IgD-negative memory B cell (primary cell): ENCODE measurements around the gene CHD2. TPM values are rescaled to one million over a fixed set of nuclear protein-coding genes. Genes with fewer than 3 reads are reported as not detected.
A peak's percentile ranks its signal among the peaks of the same experiment; 100 is the strongest.
"Not testable (repeated sequence)": the region's sequence is repeated elsewhere in the genome, so short reads cannot be mapped to it uniquely, and the experiment has no call there.

Source experiments
- H3K27ac Mint-ChIP-seq, 3 donors: one replicate each; pipeline ENCODE4 v1.8.0; 2020 to 2022; ENCODE audit warnings: mild to moderate bottlenecking in 3 of 3, mixed read lengths in 3 of 3, moderate library complexity in 1 of 3
- H3K27me3 Mint-ChIP-seq: one replicate; pipeline ENCODE4 v1.8.0; 2021; ENCODE audit warnings: mixed read lengths
- H3K36me3 Mint-ChIP-seq: one replicate; pipeline ENCODE4 v1.8.0; 2020; ENCODE audit warnings: mild to moderate bottlenecking, mixed read lengths
- H3K4me1 Mint-ChIP-seq, 3 donors: one replicate each; pipeline ENCODE4 v1.8.0; 2020 to 2022; ENCODE audit warnings: mixed read lengths in 3 of 3, mild to moderate bottlenecking in 1 of 3
- H3K4me3 Mint-ChIP-seq, 4 donors: one replicate each; pipeline ENCODE4 v1.8.0; 2020 to 2022; ENCODE audit warnings: mild to moderate bottlenecking in 4 of 4, mixed read lengths in 4 of 4, moderate library complexity in 3 of 4
- H3K9me3 Mint-ChIP-seq, 3 donors: one replicate each; pipeline ENCODE4 v1.8.0; 2020 to 2021; ENCODE audit warnings: mixed read lengths in 3 of 3, mild to moderate bottlenecking in 1 of 3
- polyA plus RNA-seq: library from polyadenylated mRNA; unstranded; fragments of 300-500 nt; fragmentation: Illumina TruSeq; gene quantifications from one replicate; pipeline ENCODE4 v1.2.3, GENCODE V29; 2021

The CHD2 gene
- polyA plus RNA-seq, 1 donor from 2014 or later, result 131 TPM

GRCh38 chr15:93035953-93036810 lies 136.1 kb downstream of the CHD2 start:
- H3K4me3 Mint-ChIP-seq, result peak overlapping the region in 1 of 4 donors; percentile 92
- H3K4me1 Mint-ChIP-seq, result peaks cover 0 to 12% (median 7%) of the 10 kb centered on the region in 3 donors
- no peaks in the 10 kb centered on the region for H3K36me3 Mint-ChIP-seq
- H3K27me3 Mint-ChIP-seq, result peaks cover 15% of the 10 kb centered on the region
- H3K9me3 Mint-ChIP-seq, result no peaks in the 10 kb centered on the region
- H3K27ac Mint-ChIP-seq, result peak overlapping the region in 1 of 3 donors; percentile 91

DNA sequence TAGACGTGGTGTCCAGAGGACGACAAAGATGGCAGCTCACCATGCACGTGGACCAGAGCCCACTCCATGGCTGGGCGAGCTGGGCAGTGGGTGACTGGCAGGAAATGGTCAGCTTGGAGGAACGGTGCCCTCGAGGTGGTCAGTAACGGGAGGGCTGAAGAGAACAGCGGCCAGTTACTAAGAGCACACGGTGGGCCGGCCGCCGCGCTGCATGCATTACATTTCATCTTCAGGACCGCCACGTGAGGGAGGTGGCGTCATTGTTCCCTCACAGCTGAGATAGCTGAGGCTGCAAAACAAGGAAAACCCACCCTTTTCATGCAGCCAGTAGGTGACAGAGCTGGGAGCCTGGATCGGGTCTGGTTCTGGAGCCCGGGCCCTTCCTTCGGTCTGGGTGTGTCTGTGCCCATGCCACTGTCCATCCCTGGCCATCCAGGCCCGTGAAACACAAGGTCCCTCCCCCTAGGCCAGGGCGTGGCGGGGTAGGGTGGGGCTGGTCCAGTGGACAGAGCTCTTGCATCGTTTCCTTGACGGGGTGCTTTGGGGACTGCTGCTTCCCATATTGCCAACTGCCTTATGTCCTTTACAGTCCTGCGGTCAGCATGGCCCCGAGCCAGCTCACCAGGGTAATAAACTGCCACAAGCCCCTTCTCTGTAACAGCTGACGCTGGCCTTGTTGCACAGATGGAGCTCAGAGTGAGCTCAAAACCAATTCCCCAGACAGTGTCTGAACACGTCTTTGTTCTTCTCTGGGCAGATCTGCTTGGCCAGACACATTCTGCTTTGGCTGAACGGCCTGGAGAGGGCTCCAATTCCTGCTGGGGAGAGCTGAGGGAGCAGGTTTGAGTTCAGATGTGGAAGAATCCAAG lies 137.1 kb downstream of the CHD2 start:
- H3K9me3 Mint-ChIP-seq, result no peaks in the 10 kb centered on the region
- H3K4me3 Mint-ChIP-seq, result peak overlapping the region in 1 of 4 donors; percentile 58
- H3K27me3 Mint-ChIP-seq, result peaks cover 17% of the 10 kb centered on the region
- H3K36me3 Mint-ChIP-seq, result no peaks in the 10 kb centered on the region
- peak overlapping the region in 1 of 3 donors; percentile 91 for H3K27ac Mint-ChIP-seq
- peaks cover 0 to 12% (median 7%) of the 10 kb centered on the region in 3 donors for H3K4me1 Mint-ChIP-seq

DNA sequence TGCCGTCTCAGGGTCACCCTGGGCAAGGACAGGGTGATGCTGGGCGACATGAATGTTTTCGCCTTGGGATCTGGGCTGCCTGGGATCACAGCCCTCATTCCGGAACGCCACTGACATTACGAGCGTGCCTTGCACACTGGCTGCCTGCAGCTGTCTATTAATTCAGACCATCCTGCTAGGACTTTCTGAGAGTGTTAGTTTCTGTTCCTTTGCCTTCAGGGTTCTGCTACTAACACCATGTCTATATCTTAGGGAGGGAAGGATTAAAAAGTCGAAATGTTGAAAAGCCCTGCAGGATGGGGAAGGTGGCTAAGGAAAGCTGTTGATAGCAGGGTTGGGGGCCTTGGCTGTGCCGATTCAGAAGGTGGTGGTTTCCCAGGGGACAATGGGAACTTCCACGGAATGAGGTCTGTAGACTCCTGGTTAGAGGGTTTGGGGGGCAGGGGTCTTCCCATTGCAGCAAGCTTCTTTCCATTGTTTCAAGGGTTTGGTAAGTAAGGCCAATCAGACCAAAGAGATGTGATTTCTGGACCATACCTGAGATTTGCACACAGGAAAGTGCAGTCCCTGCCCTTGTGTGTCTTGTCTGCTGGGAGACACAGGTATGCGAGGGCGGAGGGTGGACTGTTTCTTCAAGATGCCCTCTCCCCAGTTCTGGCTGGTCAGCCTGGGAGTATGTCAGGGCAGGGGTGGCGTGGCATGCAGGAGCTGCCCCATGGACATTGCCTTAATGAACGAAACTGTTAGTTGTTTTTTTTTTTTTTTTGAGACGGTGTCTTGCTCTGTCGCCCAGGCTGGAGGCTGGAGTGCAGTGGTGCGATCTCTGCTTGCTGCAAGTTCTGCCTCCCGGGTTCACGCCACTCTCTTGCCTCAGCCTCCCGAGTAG lies 137.9 kb downstream of the CHD2 start:
- H3K27ac Mint-ChIP-seq, result peak overlapping the region in 1 of 3 donors; percentile 20
- no peaks in the 10 kb centered on the region for H3K36me3 Mint-ChIP-seq
- peaks cover 18% of the 10 kb centered on the region for H3K27me3 Mint-ChIP-seq

GRCh38 chr15:93039562-93040287 lies 139.6 kb downstream of the CHD2 start:
- not testable (repeated sequence) for H3K4me3 Mint-ChIP-seq, H3K36me3 Mint-ChIP-seq, H3K9me3 Mint-ChIP-seq
- Mint-ChIP-seq H3K27ac (peak overlapping the region in 1 of 3 donors; percentile 47), H3K4me1 (peaks cover 0 to 12% (median 7%) of the 10 kb centered on the region in 3 donors), H3K27me3 (peaks cover 20% of the 10 kb centered on the region)

More for the DNA sequence above, 137.9 kb downstream of the CHD2 start:
- Mint-ChIP-seq H3K9me3 (no peaks in the 10 kb centered on the region), H3K4me1 (peaks cover 0 to 12% (median 7%) of the 10 kb centered on the region in 3 donors), H3K4me3 (no peak overlapping the region)

DNA sequence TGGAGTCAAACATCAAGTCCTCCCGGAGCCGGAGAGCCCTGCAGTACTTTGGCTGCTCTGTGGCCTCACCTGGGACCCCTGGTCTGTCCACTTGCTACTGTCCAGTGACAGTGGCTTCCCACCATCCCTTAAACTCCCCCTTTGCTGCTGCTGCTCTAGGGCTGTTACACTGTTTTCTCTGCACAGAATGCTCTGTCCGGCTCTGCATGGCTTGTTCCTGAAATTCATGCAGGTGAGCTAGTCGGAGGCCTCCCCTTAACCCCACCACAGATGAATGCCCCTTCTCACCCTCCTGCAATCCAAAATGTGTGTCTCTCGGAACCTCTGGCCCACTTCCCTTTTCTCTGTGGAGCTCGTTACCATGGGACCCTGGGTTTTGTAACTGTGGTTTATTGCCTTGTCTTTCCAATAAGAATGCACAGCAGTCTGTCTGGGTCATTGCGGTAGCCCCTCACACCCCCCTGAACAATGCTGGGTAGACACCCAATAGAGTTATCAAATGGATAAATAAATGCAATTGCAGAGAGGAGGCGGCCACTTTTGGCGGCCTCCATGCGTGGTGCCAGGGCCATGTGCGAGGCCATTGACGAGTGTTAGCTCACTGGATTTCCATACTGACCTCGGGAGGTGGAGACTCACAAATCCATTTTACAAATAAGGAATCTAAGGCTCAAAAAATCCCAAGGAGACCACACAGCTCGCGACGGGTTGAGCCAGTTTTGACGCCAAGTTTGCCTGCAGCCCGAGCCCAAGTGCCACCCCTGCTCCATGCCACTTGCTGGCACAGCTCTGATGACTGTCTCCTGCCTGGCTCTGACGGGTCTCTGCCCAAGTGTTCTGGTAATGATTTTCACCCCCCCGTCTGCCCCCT lies 140.4 kb downstream of the CHD2 start:
- Mint-ChIP-seq H3K4me1 (peaks cover 0 to 7% (median 5%) of the 10 kb centered on the region in 3 donors), H3K9me3 (no peaks in the 10 kb centered on the region), H3K27me3 (peaks cover 20% of the 10 kb centered on the region), H3K27ac (no peak overlapping the region), H3K36me3 (no peaks in the 10 kb centered on the region), H3K4me3 (no peak overlapping the region)

DNA sequence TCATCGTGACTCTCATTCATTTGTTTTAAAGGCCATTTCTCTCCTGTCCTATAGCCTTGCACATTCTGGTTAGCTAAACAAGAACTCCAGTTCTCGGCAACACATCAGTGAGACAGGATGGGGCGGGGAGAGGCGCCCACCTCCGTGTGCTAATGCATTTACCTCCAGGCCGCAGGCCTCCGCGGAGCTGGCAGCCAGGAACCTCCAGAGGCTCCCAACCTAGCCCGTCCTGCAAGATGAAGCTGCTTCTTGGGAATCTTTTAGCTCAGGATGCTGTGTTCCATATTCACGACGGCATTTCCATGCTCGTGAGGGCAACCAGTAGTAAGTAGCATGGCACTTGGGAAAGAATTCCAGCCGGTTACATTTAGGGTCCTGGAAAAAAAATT lies 141.0 kb downstream of the CHD2 start:
- Mint-ChIP-seq H3K4me1 (peaks cover 0 to 2% (median 0%) of the 10 kb centered on the region in 3 donors), H3K27me3 (peaks cover 17% of the 10 kb centered on the region), H3K9me3 (peaks cover 3% of the 10 kb centered on the region in 3 donors), H3K4me3 (no peak overlapping the region), H3K27ac (no peak overlapping the region), H3K36me3 (no peaks in the 10 kb centered on the region)

- H3K27ac Mint-ChIP-seq, result no peak overlapping the region
- peaks cover 0 to 2% (median 0%) of the 10 kb centered on the region in 3 donors for H3K4me1 Mint-ChIP-seq
- H3K4me3 Mint-ChIP-seq, result no peak overlapping the region
- peaks cover 3 to 7% (median 5%) of the 10 kb centered on the region in 3 donors for H3K9me3 Mint-ChIP-seq
- H3K27me3 Mint-ChIP-seq, result peaks cover 20% of the 10 kb centered on the region
- H3K36me3 Mint-ChIP-seq, result no peaks in the 10 kb centered on the region
Measured at GRCh38 chr15:93042211-93042610, 142.1 kb downstream of the CHD2 start.

GRCh38 chr15:93042691-93043378 lies 142.7 kb downstream of the CHD2 start:
- Mint-ChIP-seq H3K27me3 (peaks cover 20% of the 10 kb centered on the region), H3K36me3 (no peaks in the 10 kb centered on the region), H3K27ac (peak overlapping the region in 1 of 3 donors; percentile 70), H3K4me3 (no peak overlapping the region), H3K4me1 (peaks cover 0 to 3% (median 2%) of the 10 kb centered on the region in 3 donors), H3K9me3 (peaks cover 3 to 7% (median 5%) of the 10 kb centered on the region in 3 donors)

DNA sequence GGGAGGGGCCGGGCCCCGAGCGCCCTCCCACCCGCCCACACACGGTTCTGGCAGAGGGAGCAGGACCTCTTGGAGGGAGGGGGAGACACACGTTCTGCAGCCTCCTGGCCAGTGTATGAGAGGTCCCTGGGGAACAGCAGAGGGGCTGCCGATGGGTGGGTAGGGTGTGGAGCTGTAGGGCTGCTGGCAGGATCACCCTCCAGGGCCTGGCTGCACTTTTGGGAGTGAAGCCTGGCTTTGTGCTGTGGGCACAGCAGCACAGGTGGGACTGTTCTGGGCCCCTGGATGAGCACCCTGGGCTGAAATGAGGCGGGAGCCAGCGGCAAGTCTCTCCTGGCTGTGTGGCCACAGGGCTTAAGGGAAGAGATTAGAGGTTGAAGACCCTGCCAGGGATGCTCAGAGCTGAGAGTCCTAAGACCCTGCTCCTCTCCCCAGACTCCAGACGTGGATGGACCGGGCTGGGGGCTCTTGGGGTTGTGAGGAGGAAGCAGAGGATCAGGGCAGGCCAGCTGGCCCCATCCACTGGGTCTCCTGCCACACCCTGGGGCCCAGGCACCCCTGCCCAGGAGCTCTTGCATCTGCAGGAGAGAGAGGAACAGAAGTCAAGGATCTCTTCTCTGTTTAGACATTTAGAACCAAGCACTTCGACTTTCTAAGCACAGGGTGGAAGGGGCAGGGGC lies 143.6 kb downstream of the CHD2 start:
- Mint-ChIP-seq H3K36me3 (no peaks in the 10 kb centered on the region), H3K27me3 (peaks cover 23% of the 10 kb centered on the region), H3K4me1 (peaks cover 0 to 5% (median 2%) of the 10 kb centered on the region in 3 donors), H3K27ac (no peak overlapping the region), H3K9me3 (peaks cover 3 to 7% (median 5%) of the 10 kb centered on the region in 3 donors), H3K4me3 (no peak overlapping the region)

DNA sequence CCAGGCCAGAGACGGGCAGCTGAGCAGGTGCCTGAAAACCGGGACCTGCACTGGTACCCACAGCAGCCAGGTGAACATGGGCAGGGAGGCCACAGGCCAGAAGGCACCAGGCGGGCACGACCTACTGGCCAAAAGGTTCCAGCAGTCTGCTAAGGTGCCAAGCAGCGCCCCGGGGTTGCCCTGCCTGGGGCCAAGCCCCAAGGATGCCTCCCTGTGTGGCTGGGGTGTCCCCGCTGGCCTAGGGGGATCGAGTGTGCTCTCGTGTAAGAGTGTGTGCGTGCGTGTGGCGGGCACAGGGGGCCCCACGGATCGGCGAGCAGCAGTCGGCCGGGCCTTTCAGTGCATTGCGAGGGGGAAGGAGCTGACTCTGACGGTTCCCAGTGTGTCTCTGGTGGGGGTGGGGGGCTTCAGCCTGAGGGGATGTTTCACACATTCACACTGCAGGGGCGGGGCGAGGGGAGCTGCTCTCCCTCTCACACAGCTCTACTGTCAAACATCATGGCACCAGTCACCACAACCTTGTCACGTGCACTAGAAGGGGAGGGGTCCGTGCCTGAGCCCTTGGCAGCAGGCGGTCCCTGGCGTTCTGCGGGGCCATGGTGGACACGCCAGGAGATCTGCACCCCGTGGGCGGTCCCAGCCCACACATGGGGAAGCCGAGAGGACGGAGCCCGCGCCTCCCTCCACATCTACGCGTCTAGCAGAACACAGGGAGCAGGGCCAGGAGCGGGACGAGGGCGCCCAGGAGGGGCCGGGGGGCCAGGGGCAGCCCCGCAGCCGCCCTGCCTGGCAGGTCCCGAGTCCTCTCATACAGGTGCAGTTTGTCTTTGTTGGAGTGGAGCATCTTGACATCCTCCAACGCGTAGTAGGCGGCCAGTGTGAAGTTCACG lies 144.4 kb downstream of the CHD2 start:
- no peak overlapping the region for H3K4me3 Mint-ChIP-seq
- H3K9me3 Mint-ChIP-seq, result peaks cover 3 to 7% (median 5%) of the 10 kb centered on the region in 3 donors
- H3K4me1 Mint-ChIP-seq, result peaks cover 0 to 5% (median 2%) of the 10 kb centered on the region in 3 donors
- peaks cover 26% of the 10 kb centered on the region for H3K27me3 Mint-ChIP-seq
- no peaks in the 10 kb centered on the region for H3K36me3 Mint-ChIP-seq
- no peak overlapping the region for H3K27ac Mint-ChIP-seq

- H3K27me3 Mint-ChIP-seq, result peaks cover 22% of the 10 kb centered on the region
- H3K27ac Mint-ChIP-seq, result no peak overlapping the region
- peaks cover 3 to 7% (median 5%) of the 10 kb centered on the region in 3 donors for H3K9me3 Mint-ChIP-seq
- H3K36me3 Mint-ChIP-seq, result no peaks in the 10 kb centered on the region
- H3K4me1 Mint-ChIP-seq, result peaks cover 0 to 5% (median 2%) of the 10 kb centered on the region in 3 donors
- no peak overlapping the region for H3K4me3 Mint-ChIP-seq
Measured at GRCh38 chr15:93045191-93045785, 145.2 kb downstream of the CHD2 start.
